WERI-Rb-1 (cell line): Measurements from ENCODE around the gene MED9.
"Not testable (repeated sequence)": the region's sequence is repeated elsewhere in the genome, so short reads cannot be mapped to it uniquely, and the experiment has no call there.

Experiments
- DNase-seq: peaks from one replicate; pipeline ENCODE4 v3.0.0-alpha.2; 2020
- H3K27ac ChIP-seq: fragments of 250-450 bp; sonication (Bioruptor Pico); 2 replicates; pipeline ENCODE4 v1.5.1; 2020; ENCODE audit warnings: mild to moderate bottlenecking, moderate library complexity
- H3K27me3 ChIP-seq: fragments of 250-450 bp; sonication (Bioruptor Pico); 2 replicates; pipeline ENCODE4 v1.5.1; 2021; ENCODE audit warnings: mild to moderate bottlenecking, low read depth, moderate library complexity; ENCODE audit not compliant: insufficient read depth, severe bottlenecking
- H3K36me3 ChIP-seq: fragments of 250-450 bp; sonication (Bioruptor Pico); 2 replicates; pipeline ENCODE4 v1.5.1; 2020; ENCODE audit warnings: mild to moderate bottlenecking, moderate library complexity
- H3K4me3 ChIP-seq: 2 replicates; pipeline ENCODE4 v1.5.1; 2011; ENCODE audit warnings: low read depth, mild to moderate bottlenecking, control low read depth, low read length
- H3K9me3 ChIP-seq: fragments of 250-450 bp; sonication (Bioruptor Pico); 2 replicates; pipeline ENCODE4 v1.5.1; 2021; ENCODE audit warnings: mild to moderate bottlenecking, moderate library complexity; ENCODE audit not compliant: severe bottlenecking
- TF ChIP-seq, protein P1 (sequence below): IDR thresholded peaks from 2 replicates; pipeline ENCODE4 v1.5.1; 2011; ENCODE audit warnings: low read depth, mild to moderate bottlenecking, control low read depth, inconsistent platforms, low read length

Gene MED9

DNA sequence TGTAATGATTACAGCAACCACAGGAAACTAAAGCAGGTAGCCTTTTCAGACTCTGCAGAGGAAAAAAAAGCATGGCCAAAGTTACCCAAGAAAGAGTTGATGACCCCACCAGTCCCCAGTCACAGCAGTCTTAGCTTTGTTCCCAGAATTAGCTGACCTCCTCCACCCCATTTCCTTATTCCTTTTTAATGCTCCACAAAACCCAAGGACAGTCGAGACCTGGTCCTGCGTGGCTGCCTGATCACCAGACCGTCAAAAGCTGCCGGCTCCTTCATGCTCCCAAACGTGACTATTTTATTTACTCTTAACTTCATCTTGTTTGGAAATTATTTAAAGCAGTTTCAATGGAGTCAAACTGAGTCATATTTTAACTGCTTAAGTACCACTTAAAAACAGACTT lies 28.7 kb upstream of the MED9 start:
- H3K4me3 ChIP-seq = no peak overlapping the region
- TF ChIP-seq, protein P1, sequence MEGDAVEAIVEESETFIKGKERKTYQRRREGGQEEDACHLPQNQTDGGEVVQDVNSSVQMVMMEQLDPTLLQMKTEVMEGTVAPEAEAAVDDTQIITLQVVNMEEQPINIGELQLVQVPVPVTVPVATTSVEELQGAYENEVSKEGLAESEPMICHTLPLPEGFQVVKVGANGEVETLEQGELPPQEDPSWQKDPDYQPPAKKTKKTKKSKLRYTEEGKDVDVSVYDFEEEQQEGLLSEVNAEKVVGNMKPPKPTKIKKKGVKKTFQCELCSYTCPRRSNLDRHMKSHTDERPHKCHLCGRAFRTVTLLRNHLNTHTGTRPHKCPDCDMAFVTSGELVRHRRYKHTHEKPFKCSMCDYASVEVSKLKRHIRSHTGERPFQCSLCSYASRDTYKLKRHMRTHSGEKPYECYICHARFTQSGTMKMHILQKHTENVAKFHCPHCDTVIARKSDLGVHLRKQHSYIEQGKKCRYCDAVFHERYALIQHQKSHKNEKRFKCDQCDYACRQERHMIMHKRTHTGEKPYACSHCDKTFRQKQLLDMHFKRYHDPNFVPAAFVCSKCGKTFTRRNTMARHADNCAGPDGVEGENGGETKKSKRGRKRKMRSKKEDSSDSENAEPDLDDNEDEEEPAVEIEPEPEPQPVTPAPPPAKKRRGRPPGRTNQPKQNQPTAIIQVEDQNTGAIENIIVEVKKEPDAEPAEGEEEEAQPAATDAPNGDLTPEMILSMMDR = no peak
- H3K27ac ChIP-seq = no peak overlapping the region
- H3K27me3 ChIP-seq = no peaks in the 10 kb centered on the region
- no peak for DNase-seq
- H3K36me3 ChIP-seq = no peaks in the 10 kb centered on the region
- H3K9me3 ChIP-seq = peaks cover 5% of the 10 kb centered on the region

DNA sequence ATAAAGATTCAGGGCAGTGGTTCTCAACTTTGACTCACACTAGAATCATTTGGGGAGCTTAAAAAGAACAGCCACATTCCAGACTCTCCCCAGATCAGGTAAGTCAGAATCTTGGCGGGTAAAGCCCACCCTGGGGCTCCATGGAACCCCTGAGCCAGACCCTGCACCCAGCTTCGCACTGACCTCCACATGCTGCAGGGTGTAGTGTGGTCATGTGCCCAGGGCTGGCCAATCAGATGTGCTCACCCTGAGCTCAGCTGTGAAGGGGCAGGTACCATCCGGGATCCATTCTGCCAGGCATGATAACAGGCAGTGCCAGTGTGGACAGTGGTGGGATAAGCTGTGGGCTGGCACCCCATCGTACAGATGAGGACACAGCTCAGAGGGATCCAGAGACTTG lies 28.1 kb upstream of the MED9 start:
- Histone ChIP-seq H3K4me3 (no peak overlapping the region), H3K27ac (no peak overlapping the region), H3K27me3 (no peaks in the 10 kb centered on the region), H3K36me3 (no peaks in the 10 kb centered on the region), H3K9me3 (peaks cover 5% of the 10 kb centered on the region)
- no peak for DNase-seq
- TF ChIP-seq, protein P1 = no peak

DNA sequence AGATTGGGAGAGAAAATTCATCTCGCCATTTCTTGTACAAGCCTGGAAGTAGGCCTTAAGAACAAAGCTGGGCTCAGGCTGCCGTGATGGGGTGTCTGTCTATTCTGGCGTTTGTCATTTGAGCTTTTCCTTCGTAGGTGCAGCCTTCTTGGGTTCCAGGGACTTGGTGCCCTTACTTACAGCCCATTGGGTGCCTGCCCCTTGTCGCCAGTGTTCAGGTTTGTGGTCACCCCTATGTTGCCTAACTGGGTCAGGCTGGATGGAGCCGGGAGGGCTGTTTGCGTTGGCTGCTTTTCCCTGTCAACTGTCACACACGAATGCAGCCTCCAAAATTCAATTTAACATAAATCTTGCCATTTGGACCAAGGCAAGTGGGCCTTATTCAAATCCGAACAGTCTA lies 23.7 kb upstream of the MED9 start:
- no peak for DNase-seq
- H3K9me3 ChIP-seq = peaks cover 2% of the 10 kb centered on the region
- H3K27ac ChIP-seq = no peak overlapping the region
- TF ChIP-seq, protein P1 = no peak
- no peak overlapping the region for H3K4me3 ChIP-seq
- H3K36me3 ChIP-seq = no peaks in the 10 kb centered on the region
- H3K27me3 ChIP-seq = no peaks in the 10 kb centered on the region

DNA sequence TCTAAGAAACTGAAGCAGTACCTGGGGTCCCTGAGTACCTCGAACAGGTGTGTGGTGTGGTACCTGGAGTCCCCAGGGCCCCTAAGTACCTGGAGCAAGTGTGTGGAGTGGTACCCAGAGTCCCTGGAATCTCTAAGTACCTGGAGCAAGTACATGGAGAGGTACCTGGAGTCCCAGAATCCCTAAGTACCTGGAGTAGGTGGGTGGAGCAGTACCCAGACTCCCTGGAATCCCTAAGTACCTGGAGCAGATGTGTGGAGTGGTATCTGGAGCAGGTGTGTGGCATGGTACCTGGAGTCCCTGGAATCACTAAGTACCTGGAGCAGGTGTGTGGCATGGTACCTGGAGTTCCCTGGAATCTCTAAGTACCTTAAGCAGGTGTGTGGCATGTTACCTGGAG lies 22.5 kb upstream of the MED9 start:
- H3K27ac ChIP-seq = no peak overlapping the region
- no peaks in the 10 kb centered on the region for H3K9me3 ChIP-seq
- TF ChIP-seq, protein P1 = no peak
- H3K27me3 ChIP-seq = no peaks in the 10 kb centered on the region
- H3K4me3 ChIP-seq = no peak overlapping the region
- no peaks in the 10 kb centered on the region for H3K36me3 ChIP-seq
- no peak for DNase-seq

DNA sequence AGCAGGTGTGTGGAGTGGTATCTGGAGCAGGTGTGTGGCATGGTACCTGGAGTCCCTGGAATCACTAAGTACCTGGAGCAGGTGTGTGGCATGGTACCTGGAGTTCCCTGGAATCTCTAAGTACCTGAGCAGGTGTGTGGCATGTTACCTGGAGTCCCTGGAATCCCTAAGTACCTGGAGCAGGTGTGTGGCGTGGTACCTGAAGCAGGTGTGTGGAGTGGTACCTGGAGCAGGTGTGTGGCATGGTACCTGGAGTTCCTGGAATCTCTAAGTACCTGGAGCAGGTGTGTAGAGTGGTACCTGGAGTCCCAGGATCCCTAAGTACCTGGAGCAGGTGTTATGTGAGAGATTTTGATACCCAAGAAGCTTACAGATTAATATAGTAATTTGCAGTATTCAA lies 22.1 kb upstream of the MED9 start:
- not testable (repeated sequence) for H3K27me3 ChIP-seq, H3K36me3 ChIP-seq, H3K4me3 ChIP-seq, H3K9me3 ChIP-seq, H3K27ac ChIP-seq, DNase-seq

DNA sequence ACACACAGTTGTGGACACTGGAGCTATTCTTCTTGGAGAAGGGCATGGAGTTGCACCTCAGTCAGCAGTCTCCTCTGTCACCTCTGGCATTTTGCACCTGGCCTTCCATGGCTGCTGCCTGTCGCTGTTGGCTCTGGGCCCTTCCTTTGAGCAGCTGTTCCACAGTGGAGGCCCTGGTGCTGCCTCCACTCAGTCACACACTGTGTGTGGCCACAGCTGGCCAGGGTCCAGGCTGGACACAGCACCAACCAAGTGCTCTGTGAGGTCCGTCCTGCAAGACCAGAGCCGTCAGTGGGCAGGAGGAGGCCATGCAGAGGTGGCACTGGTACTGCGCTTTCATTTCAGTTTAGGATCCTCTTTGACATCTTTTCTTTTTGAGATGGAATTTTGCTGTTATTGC lies 21.6 kb upstream of the MED9 start:
- Histone ChIP-seq H3K4me3 (no peak overlapping the region), H3K27ac (no peak overlapping the region), H3K27me3 (no peaks in the 10 kb centered on the region), H3K9me3 (no peaks in the 10 kb centered on the region), H3K36me3 (no peaks in the 10 kb centered on the region)
- TF ChIP-seq, protein P1 = no peak
- no peak for DNase-seq

DNA sequence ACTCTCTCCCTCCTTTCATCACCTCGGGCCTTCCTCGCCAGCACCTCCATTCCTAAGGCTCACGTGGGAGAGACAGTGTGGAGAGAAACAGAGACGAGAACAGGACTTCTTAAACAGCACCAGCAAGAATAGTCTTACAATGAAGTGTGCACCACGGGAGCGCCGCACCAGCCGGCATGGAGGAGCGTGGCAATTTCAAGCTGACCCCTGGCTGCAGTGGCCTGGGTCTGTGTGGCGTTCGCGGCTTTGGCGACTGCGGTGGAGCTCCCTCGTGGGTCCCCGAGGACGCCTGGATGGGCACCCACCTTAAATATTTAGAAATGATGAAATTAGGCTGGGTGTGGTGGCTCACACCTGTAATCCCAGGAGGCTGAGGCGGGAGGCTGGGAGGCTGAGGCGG lies 20.5 kb upstream of the MED9 start:
- Histone ChIP-seq H3K36me3 (no peaks in the 10 kb centered on the region), H3K27ac (no peak overlapping the region), H3K27me3 (no peaks in the 10 kb centered on the region), H3K4me3 (no peak overlapping the region), H3K9me3 (no peaks in the 10 kb centered on the region)
- TF ChIP-seq, protein P1 = no peak
- DNase-seq = no peak
